Body of pancreas (tissue), 4 donors: ENCODE data around the gene PPP2R5A. TPM values are rescaled to one million over a fixed set of nuclear protein-coding genes. Genes with fewer than 3 reads are reported as not detected.
"Not testable (repeated sequence)": the region's sequence is repeated elsewhere in the genome, so short reads cannot be mapped to it uniquely, and the experiment has no call there.

Source experiments
- ATAC-seq: fragments of 150-250 bp; one replicate; pipeline ENCODE4 v1.9.1; 2016
- DNase-seq, 4 donors: peaks; one replicate each; pipeline ENCODE4 v3.0.0-alpha.2; 2019
- H3K27ac ChIP-seq, 4 donors: fragments of 200-600 bp; sonication (generic); 1 replicate in 3 of 4; 2 replicates in 1 of 4; pipeline versions ENCODE4 v1.5.1 to v1.6.1; 2016 to 2019; ENCODE audit warnings: mild to moderate bottlenecking in 1 of 4, mixed read lengths in 1 of 4, moderate library complexity in 1 of 4
- H3K27me3 ChIP-seq, 2 donors: fragments of 200-600 bp; sonication (generic); one replicate each; pipeline ENCODE4 v1.6.0; 2016; ENCODE audit warnings: mild to moderate bottlenecking in 1 of 2
- H3K36me3 ChIP-seq, 2 donors: fragments of 200-600 bp; sonication (generic); replicated peaks in 1 of 2; 2 replicates each; pipeline ENCODE4 v1.5.1; 2016; ENCODE audit warnings: low read depth in 2 of 2; ENCODE audit not compliant: insufficient read depth in 1 of 2
- H3K4me1 ChIP-seq: fragments of 200-600 bp; sonication (generic); one replicate; pipeline ENCODE4 v1.6.0; 2016
- H3K4me3 ChIP-seq, 2 donors: fragments of 200-600 bp; sonication (generic); 1 replicate in 1 of 2; 2 replicates in 1 of 2; pipeline ENCODE4 v1.5.1; 2016 to 2019
- H3K9me3 ChIP-seq, 3 donors: fragments of 200-600 bp; sonication (generic); 1 replicate in 2 of 3; 2 replicates in 1 of 3; pipeline ENCODE4 v1.5.1; 2016
- CTCF ChIP-seq, 7 experiments: fragments of 450-650 bp in 4 of 7; fragments of 200-600 bp in 3 of 7; sonication (generic) in 3 of 7; IDR thresholded peaks; one replicate each; pipeline ENCODE4 v1.5.1; 2016 to 2019; ENCODE audit warnings: antibody characterized with exemption in 7 of 7
- POLR2A ChIP-seq, 3 donors: fragments of 450-650 bp; IDR thresholded peaks; one replicate each; pipeline ENCODE4 v1.6.1; 2016; ENCODE audit warnings: antibody characterized with exemption in 3 of 3, mild to moderate bottlenecking in 2 of 3
- WGBS, 2 donors: methylation state at CpG; one replicate each; pipeline ENCODE4 v1.1.5; 2017; 5-methylcytosine and 5-hydroxymethylcytosine counted together
- intact Hi-C: fragments of 100-400 bp; cut with DNase I; formaldehyde crosslinking; loops from one replicate; pipeline ENCODE4 v1.15.1; 2023
- total RNA-seq, 2 donors: library from RNA; depleted of rRNA; stranded (reverse); fragments of >200 nt; gene quantifications; one replicate each; pipeline ENCODE4 v1.1.0, GENCODE V29; 2016

Gene PPP2R5A
- total RNA-seq, 2 donors from 2014 or later = 30.3 to 32.7 TPM

GRCh38 chr1:212295579-212295978, 10.4 kb downstream of the PPP2R5A start:
- DNase-seq (no peak), ATAC-seq (no peak)
- Histone ChIP-seq H3K27me3 (no peaks in the 10 kb centered on the region), H3K36me3 (no peaks in the 10 kb centered on the region), H3K4me3 (no peak overlapping the region), H3K27ac (no peak overlapping the region), H3K4me1 (peaks cover 49% of the 10 kb centered on the region), H3K9me3 (no peaks in the 10 kb centered on the region)
- 60 to 76% methylated on average over 2 of the region's 2 CpGs for whole genome bisulfite sequencing, 2 donors
- intact Hi-C loops = loop anchor here (10.0 kb wide), 1 partner anchor 221 kb away; no protein-coding TSS in a partner anchor
- TF ChIP-seq POLR2A (IDR thresholded peaks at IDR 0.05) (no peak), CTCF (IDR thresholded peaks at IDR 0.05) (no peak)

- H3K36me3 ChIP-seq = no peaks in the 10 kb centered on the region
- peaks cover 32% of the 10 kb centered on the region for H3K4me1 ChIP-seq
- WGBS, 2 donors = 89 to 94% methylated on average over 6 of the region's 6 CpGs
- H3K27ac ChIP-seq = no peak overlapping the region
- DNase-seq (no peak), ATAC-seq (no peak)
- intact Hi-C loops = loop anchor here (10.0 kb wide), 1 partner anchor 223 kb away; no protein-coding TSS in a partner anchor
- no peak overlapping the region for H3K4me3 ChIP-seq
- no peaks in the 10 kb centered on the region for H3K27me3 ChIP-seq
- no peaks in the 10 kb centered on the region for H3K9me3 ChIP-seq
- TF ChIP-seq POLR2A (IDR thresholded peaks at IDR 0.05) (no peak), CTCF (IDR thresholded peaks at IDR 0.05) (no peak)
Measured at GRCh38 chr1:212297338-212297737, 12.1 kb downstream of the PPP2R5A start.

GRCh38 chr1:212301580-212301979, 16.4 kb downstream of the PPP2R5A start:
- DNase-seq = no peak
- 65 to 74% methylated on average over 1 of the region's 1 CpG for WGBS, 2 donors
- intact Hi-C loops = no loop called here

GRCh38 chr1:212302745-212303383, 17.7 kb downstream of the PPP2R5A start:
- no peak for TF ChIP-seq POLR2A (IDR thresholded peaks at IDR 0.05)
- TF ChIP-seq CTCF (IDR thresholded peaks at IDR 0.05) = no peak
- 91 to 95% methylated on average over 6 of the region's 6 CpGs for WGBS, 2 donors
- Histone ChIP-seq H3K4me1 (peaks cover 4% of the 10 kb centered on the region), H3K27ac (no peak overlapping the region), H3K4me3 (no peak overlapping the region), H3K27me3 (no peaks in the 10 kb centered on the region), H3K9me3 (no peaks in the 10 kb centered on the region), H3K36me3 (no peaks in the 10 kb centered on the region)
- DNase-seq = no peak
- intact Hi-C loops = no loop called here
- no peak for ATAC-seq

More at GRCh38 chr1:212301580-212301979, 16.4 kb downstream of the PPP2R5A start:
- H3K27me3 ChIP-seq = no peaks in the 10 kb centered on the region
- no peaks in the 10 kb centered on the region for H3K9me3 ChIP-seq
- no peak for TF ChIP-seq POLR2A (IDR thresholded peaks at IDR 0.05)
- no peak for TF ChIP-seq CTCF (IDR thresholded peaks at IDR 0.05)
- H3K4me1 ChIP-seq = peaks cover 4% of the 10 kb centered on the region
- ATAC-seq = no peak
- H3K4me3 ChIP-seq = no peak overlapping the region
- no peaks in the 10 kb centered on the region for H3K36me3 ChIP-seq
- H3K27ac ChIP-seq = no peak overlapping the region

GRCh38 chr1:212305342-212305741, 20.1 kb downstream of the PPP2R5A start:
- no peak for DNase-seq
- H3K9me3 ChIP-seq = no peaks in the 10 kb centered on the region
- peaks cover 20% of the 10 kb centered on the region for H3K4me1 ChIP-seq
- TF ChIP-seq POLR2A (IDR thresholded peaks at IDR 0.05) = no peak
- TF ChIP-seq CTCF (IDR thresholded peaks at IDR 0.05) = no peak
- intact Hi-C loops = no loop called here
- ATAC-seq = no peak
- no peak overlapping the region for H3K4me3 ChIP-seq
- H3K27me3 ChIP-seq = no peaks in the 10 kb centered on the region
- H3K36me3 ChIP-seq = no peaks in the 10 kb centered on the region
- H3K27ac ChIP-seq = no peak overlapping the region

- H3K36me3 ChIP-seq, H3K9me3 ChIP-seq, H3K27me3 ChIP-seq, DNase-seq, intact Hi-C loops, H3K27ac ChIP-seq, ATAC-seq, H3K4me3 ChIP-seq: not testable (repeated sequence)
- 64 to 71% methylated on average over 7 of the region's 7 CpGs for WGBS, 2 donors
- peaks cover 27% of the 10 kb centered on the region for H3K4me1 ChIP-seq
Measured at GRCh38 chr1:212305984-212306452, 20.8 kb downstream of the PPP2R5A start.
